WTC11 (cell line): ENCODE data around the gene SENP1.

Source experiments
- ELF4 ChIP-seq: sonication (generic); formaldehyde crosslinking; IDR thresholded peaks from 2 replicates; pipeline ENCODE4 v1.8.1; 2022; ENCODE audit warnings: low read depth, mild to moderate bottlenecking, moderate library complexity, missing genetic modification reagents
- TCF7 ChIP-seq: sonication (generic); formaldehyde crosslinking; IDR thresholded peaks from 2 replicates; pipeline ENCODE4 v1.8.0; 2022; ENCODE audit warnings: mild to moderate bottlenecking, low read depth, missing genetic modification reagents, moderate library complexity
- TF ChIP-seq, protein P1 (sequence below): fragments of 200-600 bp; IDR thresholded peaks from 2 replicates; pipeline ENCODE4 v1.8.0; 2022; ENCODE audit warnings: antibody characterized with exemption
- TF ChIP-seq, protein P2 (sequence below): sonication (generic); formaldehyde crosslinking; IDR thresholded peaks from 2 replicates; pipeline ENCODE4 v1.8.1; 2023; ENCODE audit warnings: mild to moderate bottlenecking, missing genetic modification reagents, moderate library complexity

- TF ChIP-seq, protein P1, sequence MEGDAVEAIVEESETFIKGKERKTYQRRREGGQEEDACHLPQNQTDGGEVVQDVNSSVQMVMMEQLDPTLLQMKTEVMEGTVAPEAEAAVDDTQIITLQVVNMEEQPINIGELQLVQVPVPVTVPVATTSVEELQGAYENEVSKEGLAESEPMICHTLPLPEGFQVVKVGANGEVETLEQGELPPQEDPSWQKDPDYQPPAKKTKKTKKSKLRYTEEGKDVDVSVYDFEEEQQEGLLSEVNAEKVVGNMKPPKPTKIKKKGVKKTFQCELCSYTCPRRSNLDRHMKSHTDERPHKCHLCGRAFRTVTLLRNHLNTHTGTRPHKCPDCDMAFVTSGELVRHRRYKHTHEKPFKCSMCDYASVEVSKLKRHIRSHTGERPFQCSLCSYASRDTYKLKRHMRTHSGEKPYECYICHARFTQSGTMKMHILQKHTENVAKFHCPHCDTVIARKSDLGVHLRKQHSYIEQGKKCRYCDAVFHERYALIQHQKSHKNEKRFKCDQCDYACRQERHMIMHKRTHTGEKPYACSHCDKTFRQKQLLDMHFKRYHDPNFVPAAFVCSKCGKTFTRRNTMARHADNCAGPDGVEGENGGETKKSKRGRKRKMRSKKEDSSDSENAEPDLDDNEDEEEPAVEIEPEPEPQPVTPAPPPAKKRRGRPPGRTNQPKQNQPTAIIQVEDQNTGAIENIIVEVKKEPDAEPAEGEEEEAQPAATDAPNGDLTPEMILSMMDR: no peak
- TF ChIP-seq, protein P2, sequence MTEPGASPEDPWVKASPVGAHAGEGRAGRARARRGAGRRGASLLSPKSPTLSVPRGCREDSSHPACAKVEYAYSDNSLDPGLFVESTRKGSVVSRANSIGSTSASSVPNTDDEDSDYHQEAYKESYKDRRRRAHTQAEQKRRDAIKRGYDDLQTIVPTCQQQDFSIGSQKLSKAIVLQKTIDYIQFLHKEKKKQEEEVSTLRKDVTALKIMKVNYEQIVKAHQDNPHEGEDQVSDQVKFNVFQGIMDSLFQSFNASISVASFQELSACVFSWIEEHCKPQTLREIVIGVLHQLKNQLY (CRISPR knock-in tag): no peak
- TF ChIP-seq TCF7 (CRISPR knock-in tag) (no peak), ELF4 (CRISPR knock-in tag) (no peak)
Measured at GRCh38 chr12:48017921-48018617, 87.8 kb downstream of the SENP1 start.
